Heart left ventricle (tissue), 13 donors: ENCODE data around the gene SUB1.

Source experiments
- POLR2A ChIP-seq, 2 donors: fragments of 450-650 bp; IDR thresholded peaks; one replicate each; pipeline ENCODE4 v1.6.1; 2017; ENCODE audit warnings: antibody characterized with exemption in 2 of 2, mild to moderate bottlenecking in 2 of 2, moderate library complexity in 2 of 2
- TF ChIP-seq, protein P1 (sequence below), 12 donors: fragments of 200-600 bp; sonication (generic) in 4 of 12; IDR thresholded peaks; one replicate each; pipeline versions ENCODE4 v1.5.0 to v1.8.0; 2018 to 2022; ENCODE audit warnings: antibody characterized with exemption in 12 of 12, mild to moderate bottlenecking in 5 of 12
- donor health status: ischemic (EF 13 %, LVEDD 7.1; RV severe dilation, severe dysfunction).
- donor health status: DM: no; HTN: yes; CAD: no.
- donor health status: DM: no; HTN: no; CAD: no.
- donor health status: ischemic (EF 25% LVEDD 6.9; RV normal size, moderate dysfunction).
- donor health status: ischemic (EF 25% LVEDD 5.7; RV mildly dilated, moderate dysfunction).
- donor health status: ischemic (EF 35%, LVEDD 5.7; RV mildly dilated, moderate dysfunction).
- donor health status: nonischemic (EF 11% LVEDD 7.7; RV severe dilation, severe dysfunction).
- donor health status: DM: yes; HTN: yes; CAD: no.
- donor health status: PGD.
- donor health status: ischemic (EF 29% LVEDD 5.4; RV normal size, mild dysfunction).
- donor health status: nonischemic (EF 23%, LVEDD 6.1; RV moderate dilation, normal function).

DNA sequence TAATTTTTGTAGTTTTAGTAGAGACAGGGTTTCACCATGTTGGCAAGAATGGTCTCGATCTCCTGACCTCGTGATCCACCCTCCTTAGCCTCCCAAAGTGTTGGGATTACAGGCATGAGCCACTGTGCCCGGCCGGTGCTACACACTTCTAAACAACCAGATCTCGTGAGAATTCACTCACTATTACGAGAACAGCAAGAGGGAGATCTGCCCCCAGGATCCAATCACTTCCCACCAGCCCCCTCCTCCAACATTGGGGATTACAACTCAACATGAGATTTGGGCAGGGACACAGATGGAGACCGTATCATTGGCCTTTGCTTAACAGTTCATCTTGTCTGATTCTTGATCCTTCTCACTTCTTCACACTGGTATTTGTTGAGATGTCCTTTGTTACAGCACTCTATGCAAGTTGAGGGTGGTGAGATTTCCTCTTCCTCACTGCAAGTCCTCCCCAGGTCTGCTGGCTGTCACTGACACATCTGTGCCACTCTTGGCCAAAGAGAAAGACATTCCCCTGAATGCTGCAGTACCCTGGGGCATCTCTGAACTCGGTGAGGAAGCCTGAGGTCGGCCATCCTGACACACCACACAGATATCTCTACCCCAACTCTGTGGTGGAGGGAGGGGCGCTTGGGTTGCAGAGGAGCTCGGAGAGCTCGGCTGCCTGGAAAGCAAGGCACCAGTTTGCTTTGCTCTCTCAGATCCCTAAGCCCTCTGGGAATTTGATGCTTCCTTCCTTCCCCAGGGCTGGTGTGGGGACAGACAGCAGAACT lies 4.2 kb upstream of the SUB1 start:
- TF ChIP-seq, protein P1, sequence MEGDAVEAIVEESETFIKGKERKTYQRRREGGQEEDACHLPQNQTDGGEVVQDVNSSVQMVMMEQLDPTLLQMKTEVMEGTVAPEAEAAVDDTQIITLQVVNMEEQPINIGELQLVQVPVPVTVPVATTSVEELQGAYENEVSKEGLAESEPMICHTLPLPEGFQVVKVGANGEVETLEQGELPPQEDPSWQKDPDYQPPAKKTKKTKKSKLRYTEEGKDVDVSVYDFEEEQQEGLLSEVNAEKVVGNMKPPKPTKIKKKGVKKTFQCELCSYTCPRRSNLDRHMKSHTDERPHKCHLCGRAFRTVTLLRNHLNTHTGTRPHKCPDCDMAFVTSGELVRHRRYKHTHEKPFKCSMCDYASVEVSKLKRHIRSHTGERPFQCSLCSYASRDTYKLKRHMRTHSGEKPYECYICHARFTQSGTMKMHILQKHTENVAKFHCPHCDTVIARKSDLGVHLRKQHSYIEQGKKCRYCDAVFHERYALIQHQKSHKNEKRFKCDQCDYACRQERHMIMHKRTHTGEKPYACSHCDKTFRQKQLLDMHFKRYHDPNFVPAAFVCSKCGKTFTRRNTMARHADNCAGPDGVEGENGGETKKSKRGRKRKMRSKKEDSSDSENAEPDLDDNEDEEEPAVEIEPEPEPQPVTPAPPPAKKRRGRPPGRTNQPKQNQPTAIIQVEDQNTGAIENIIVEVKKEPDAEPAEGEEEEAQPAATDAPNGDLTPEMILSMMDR (IDR thresholded peaks at IDR 0.05), result no peak
- TF ChIP-seq POLR2A (IDR thresholded peaks at IDR 0.05), result no peak
